Heart left ventricle (tissue), 16 donors: Measurements from ENCODE around the gene GPR179. TPM values are rescaled to one million over a fixed set of nuclear protein-coding genes. Genes with fewer than 3 reads are reported as not detected.

Source experiments
- ATAC-seq, 4 donors: fragments of 200-7000 bp; cut with Tn5 transposase; one replicate each; pipeline ENCODE4 v1.9.1; 2020 to 2022; ENCODE audit warnings: moderate library complexity in 4 of 4, mild to moderate bottlenecking in 3 of 4, moderate number of reproducible peaks in 1 of 4
- DNase-seq, 5 donors: peaks; one replicate each; pipeline ENCODE4 v3.0.0-alpha.2; 2020
- H3K27ac ChIP-seq, 12 donors: fragments of 200-600 bp; sonication (generic) in 4 of 12; one replicate each; pipeline versions ENCODE4 v1.5.0 to v1.8.0; 2016 to 2022; ENCODE audit warnings: mild to moderate bottlenecking in 2 of 12
- H3K27me3 ChIP-seq, 9 donors: fragments of 200-600 bp; sonication (generic) in 2 of 9; one replicate each; pipeline versions ENCODE4 v1.5.1 to v1.8.0; 2016 to 2022; ENCODE audit warnings: mild to moderate bottlenecking in 3 of 9
- H3K36me3 ChIP-seq, 9 donors: fragments of 200-600 bp; sonication (generic) in 2 of 9; one replicate each; pipeline versions ENCODE4 v1.5.0 to v1.8.0; 2018 to 2022; ENCODE audit warnings: mild to moderate bottlenecking in 2 of 9
- H3K4me1 ChIP-seq, 12 donors: fragments of 200-600 bp; sonication (generic) in 4 of 12; one replicate each; pipeline versions ENCODE4 v1.5.0 to v1.8.0; 2016 to 2022; ENCODE audit warnings: mild to moderate bottlenecking in 3 of 12
- H3K4me3 ChIP-seq, 12 donors: fragments of 200-600 bp; sonication (generic) in 4 of 12; one replicate each; pipeline versions ENCODE4 v1.5.0 to v1.8.0; 2017 to 2022; ENCODE audit warnings: mild to moderate bottlenecking in 9 of 12, moderate library complexity in 4 of 12
- H3K9me3 ChIP-seq, 12 donors: fragments of 200-600 bp; sonication (generic) in 4 of 12; one replicate each; pipeline versions ENCODE4 v1.5.0 to v1.8.0; 2016 to 2022; ENCODE audit warnings: mild to moderate bottlenecking in 1 of 12
- POLR2A ChIP-seq, 2 donors: fragments of 450-650 bp; IDR thresholded peaks; one replicate each; pipeline ENCODE4 v1.6.1; 2017; ENCODE audit warnings: antibody characterized with exemption in 2 of 2, mild to moderate bottlenecking in 2 of 2, moderate library complexity in 2 of 2
- WGBS, 4 donors: extraction: QIAGEN DNeasy Blood & Tissue Kit in 2 of 4; methylation state at CpG; one replicate each; pipeline versions ENCODE4 v1.1.5 to v1.1.7; 2013 to 2018; 5-methylcytosine and 5-hydroxymethylcytosine counted together
- intact Hi-C, 10 donors: fragments of 100-400 bp; cut with DNase I; formaldehyde crosslinking; loops; one replicate each; pipeline versions ENCODE4 v1.11.1 to v1.14.2; 2022
- polyA plus RNA-seq, 2 donors: library from polyadenylated mRNA; stranded (reverse); fragments of 200-250 nt; gene quantifications; one replicate each; pipeline ENCODE4 v1.2.3, GENCODE V29; 2013
- total RNA-seq, 9 donors: library from RNA; depleted of rRNA in 2 of 9; stranded (reverse); fragments of >200 nt in 2 of 9; fragmentation: NEBNext Ultra II Directional in 3 of 9; extraction: Animal tissue kit (Norgen Biotek cat#: 25700) in 3 of 9; gene quantifications; one replicate each; pipeline versions ENCODE4 v1.1.0 to v1.2.4, GENCODE V29; 2016 to 2023
- TF ChIP-seq, protein P1 (sequence below), 12 donors: fragments of 200-600 bp; sonication (generic) in 4 of 12; IDR thresholded peaks; one replicate each; pipeline versions ENCODE4 v1.5.0 to v1.8.0; 2018 to 2022; ENCODE audit warnings: antibody characterized with exemption in 12 of 12, mild to moderate bottlenecking in 5 of 12
- donor health status: ischemic (EF 13 %, LVEDD 7.1; RV severe dilation, severe dysfunction).
- donor health status: healthy with polysubstance abuse.
- donor health status: DM: no; HTN: yes; CAD: no.
- donor health status: DM: no; HTN: no; CAD: no.
- donor health status: ischemic (EF 25% LVEDD 6.9; RV normal size, moderate dysfunction).
- donor health status: ischemic (EF 25% LVEDD 5.7; RV mildly dilated, moderate dysfunction).
- donor health status: healthy.
- donor health status: DM: yes; HTN: yes; CAD: no.
- donor health status: ischemic (EF 35%, LVEDD 5.7; RV mildly dilated, moderate dysfunction).
- donor health status: nonischemic (EF 11% LVEDD 7.7; RV severe dilation, severe dysfunction).
- donor health status: DM: yes; HTN: yes; CAD: no.
- donor health status: PGD.
- donor health status: ischemic (EF 29% LVEDD 5.4; RV normal size, mild dysfunction).
- donor health status: nonischemic (EF 23%, LVEDD 6.1; RV moderate dilation, normal function).

Gene GPR179
- total and polyA plus RNA-seq, 11 donors = 0.03 to 0.25 (median 0.07) TPM; not detected in 5

DNA sequence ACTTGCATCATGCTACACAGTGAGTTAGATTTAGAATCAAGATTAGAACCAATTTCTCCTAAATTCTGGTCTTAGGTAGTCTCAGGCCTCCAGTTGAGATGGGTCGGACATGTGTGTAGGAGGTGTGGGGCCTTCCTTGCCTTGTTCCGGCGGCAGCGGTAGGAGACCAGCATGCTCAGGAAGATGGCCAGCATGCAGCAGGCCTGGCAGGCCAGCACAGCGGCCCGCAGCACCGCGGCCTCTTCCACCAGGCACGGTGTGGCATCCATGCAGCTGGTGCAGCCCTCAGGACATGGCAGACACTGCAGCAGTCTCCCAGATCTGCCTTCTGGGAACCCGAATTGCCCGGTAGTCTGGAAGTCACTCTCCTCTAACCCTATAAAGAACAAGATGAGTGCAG lies 6.9 kb downstream of the GPR179 start:
- WGBS, 4 donors = 93 to 100% (median 95%) methylated on average over 3 to 11 of the region's 11 CpGs
- Histone ChIP-seq H3K4me1 (peaks cover 0 to 8% (median 0%) of the 10 kb centered on the region in 12 donors), H3K27me3 (peaks cover 0 to 15% (median 0%) of the 10 kb centered on the region in 9 donors), H3K9me3 (no peaks in the 10 kb centered on the region), H3K27ac (no peak overlapping the region), H3K36me3 (no peaks in the 10 kb centered on the region), H3K4me3 (no peak overlapping the region)
- DNase-seq (no peak), ATAC-seq (no peak)
- intact Hi-C loops = no loop called here
- TF ChIP-seq, protein P1, sequence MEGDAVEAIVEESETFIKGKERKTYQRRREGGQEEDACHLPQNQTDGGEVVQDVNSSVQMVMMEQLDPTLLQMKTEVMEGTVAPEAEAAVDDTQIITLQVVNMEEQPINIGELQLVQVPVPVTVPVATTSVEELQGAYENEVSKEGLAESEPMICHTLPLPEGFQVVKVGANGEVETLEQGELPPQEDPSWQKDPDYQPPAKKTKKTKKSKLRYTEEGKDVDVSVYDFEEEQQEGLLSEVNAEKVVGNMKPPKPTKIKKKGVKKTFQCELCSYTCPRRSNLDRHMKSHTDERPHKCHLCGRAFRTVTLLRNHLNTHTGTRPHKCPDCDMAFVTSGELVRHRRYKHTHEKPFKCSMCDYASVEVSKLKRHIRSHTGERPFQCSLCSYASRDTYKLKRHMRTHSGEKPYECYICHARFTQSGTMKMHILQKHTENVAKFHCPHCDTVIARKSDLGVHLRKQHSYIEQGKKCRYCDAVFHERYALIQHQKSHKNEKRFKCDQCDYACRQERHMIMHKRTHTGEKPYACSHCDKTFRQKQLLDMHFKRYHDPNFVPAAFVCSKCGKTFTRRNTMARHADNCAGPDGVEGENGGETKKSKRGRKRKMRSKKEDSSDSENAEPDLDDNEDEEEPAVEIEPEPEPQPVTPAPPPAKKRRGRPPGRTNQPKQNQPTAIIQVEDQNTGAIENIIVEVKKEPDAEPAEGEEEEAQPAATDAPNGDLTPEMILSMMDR (IDR thresholded peaks at IDR 0.05) = no peak

DNA sequence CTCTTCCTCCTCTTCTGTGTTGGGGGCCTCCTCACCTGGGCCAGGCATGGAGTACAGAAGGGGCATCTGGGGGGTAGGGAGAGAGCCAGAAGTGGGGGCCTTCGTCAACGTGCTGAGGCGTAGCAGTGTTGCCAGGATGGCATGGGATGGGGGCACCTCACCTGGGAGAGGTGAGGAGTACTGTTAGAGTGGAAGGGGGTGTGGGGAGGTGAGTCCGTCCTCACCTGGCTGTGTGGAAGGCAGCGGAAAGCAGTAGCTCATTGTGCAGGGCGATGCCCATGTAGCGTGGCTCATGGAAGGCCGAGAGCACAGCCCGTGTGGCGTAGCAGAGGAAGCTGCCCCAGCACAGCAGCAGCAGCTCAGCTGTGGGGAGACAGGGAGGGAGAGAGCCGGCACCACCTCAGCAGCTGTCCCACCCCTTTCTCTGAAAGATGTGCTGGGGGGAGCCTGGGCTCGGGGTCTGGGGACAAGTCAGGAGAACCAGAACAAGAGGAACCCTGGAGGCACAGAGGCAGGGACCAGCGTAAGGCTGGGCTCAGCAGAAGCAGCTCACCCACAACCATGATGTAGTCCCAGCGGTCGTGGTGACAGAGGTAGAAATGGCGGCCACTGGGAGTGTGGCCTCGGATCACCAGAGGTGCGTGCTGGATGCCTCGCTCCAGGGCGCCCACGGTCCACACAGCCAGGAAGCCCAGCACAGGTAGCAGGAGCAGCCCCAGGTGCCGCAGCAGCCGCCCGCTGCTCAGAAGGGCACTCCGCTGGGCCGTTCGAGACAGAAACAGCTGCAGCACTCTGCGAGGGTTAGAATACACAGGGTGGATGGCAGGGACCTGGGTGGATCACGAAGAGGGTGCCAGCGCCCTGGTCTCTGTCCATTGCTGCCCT lies 9.0 kb downstream of the GPR179 start:
- WGBS, 4 donors = 85 to 89% (median 88%) methylated on average over 30 of the region's 30 CpGs
- intact Hi-C loops = no loop called here
- Histone ChIP-seq H3K27me3 (peaks cover 0 to 29% (median 0%) of the 10 kb centered on the region in 9 donors), H3K4me1 (no peaks in the 10 kb centered on the region), H3K27ac (no peak overlapping the region), H3K4me3 (no peak overlapping the region), H3K36me3 (no peaks in the 10 kb centered on the region), H3K9me3 (no peaks in the 10 kb centered on the region)
- DNase-seq (no peak), ATAC-seq (no peak)
- TF ChIP-seq, protein P1 (IDR thresholded peaks at IDR 0.05) = no peak
- TF ChIP-seq POLR2A (IDR thresholded peaks at IDR 0.05) = no peak

DNA sequence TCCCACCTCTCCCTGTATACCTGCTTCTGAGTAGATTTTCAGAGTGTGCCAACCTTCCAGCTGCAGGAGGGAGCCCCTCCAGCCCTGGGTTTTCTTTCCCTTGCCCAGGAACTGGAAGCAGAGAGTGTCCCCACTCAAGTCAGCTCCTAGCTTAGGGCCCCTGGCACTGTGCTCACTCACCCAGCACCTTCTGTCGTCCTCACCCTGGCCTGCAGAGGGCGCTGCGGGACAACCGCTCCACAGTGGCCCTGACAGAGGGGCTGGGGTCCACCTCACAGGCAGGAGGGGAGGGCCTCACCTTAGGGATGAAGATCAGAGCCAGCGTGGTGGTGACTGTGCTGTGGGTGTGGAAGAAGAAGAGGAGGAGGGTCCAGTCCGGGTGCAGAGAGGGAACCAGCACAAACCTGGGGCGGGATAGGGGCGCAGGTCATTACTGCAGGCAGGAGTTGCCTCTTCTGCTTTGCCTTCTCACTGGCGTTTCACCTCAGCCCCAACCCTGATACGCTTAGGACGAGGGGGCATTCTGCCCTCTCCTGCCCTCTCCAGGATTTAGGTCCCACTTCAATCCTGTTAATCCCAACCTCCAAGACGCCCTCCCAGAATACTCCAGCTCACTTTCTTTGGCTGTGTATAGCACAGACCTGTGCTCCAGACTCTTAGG lies 10.0 kb downstream of the GPR179 start:
- Histone ChIP-seq H3K27ac (no peak overlapping the region), H3K27me3 (peaks cover 0 to 29% (median 0%) of the 10 kb centered on the region in 9 donors), H3K36me3 (no peaks in the 10 kb centered on the region), H3K4me1 (no peaks in the 10 kb centered on the region), H3K9me3 (no peaks in the 10 kb centered on the region), H3K4me3 (no peak overlapping the region)
- WGBS, 4 donors = 39 to 49% (median 46%) methylated on average over 10 to 12 of the region's 12 CpGs
- ATAC-seq (peak in 1 of 4 donors; percentile 41), DNase-seq (no peak)
- TF ChIP-seq, protein P1 (IDR thresholded peaks at IDR 0.05) = peak; percentile 9 to 50 (median 31)
- no peak for TF ChIP-seq POLR2A (IDR thresholded peaks at IDR 0.05)
- intact Hi-C loops = no loop called here

DNA sequence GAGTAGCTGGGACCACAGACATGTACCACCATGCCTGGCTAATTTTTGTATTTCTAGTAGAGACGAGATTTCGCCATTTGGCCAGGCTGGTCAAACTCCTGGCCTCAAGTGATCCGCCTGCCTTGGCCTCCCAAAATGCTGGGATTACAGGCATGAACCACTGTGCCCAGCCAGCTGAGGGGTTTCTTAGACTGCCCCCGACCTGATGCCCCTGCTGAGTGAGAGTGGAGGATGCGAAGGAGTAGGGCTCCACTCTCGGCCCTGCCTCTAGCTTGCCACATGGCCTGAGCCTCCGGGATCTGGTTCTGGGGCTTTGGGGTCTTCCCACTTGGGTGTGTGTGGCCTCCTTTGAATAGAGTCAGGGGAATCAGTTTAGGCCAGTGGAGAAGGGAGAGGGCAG lies 11.0 kb downstream of the GPR179 start:
- TF ChIP-seq, protein P1 (IDR thresholded peaks at IDR 0.05) = no peak
- TF ChIP-seq POLR2A (IDR thresholded peaks at IDR 0.05) = no peak
- Histone ChIP-seq H3K36me3 (no peaks in the 10 kb centered on the region), H3K9me3 (no peaks in the 10 kb centered on the region), H3K4me3 (no peak overlapping the region), H3K4me1 (no peaks in the 10 kb centered on the region), H3K27ac (no peak overlapping the region), H3K27me3 (peaks cover 0 to 29% (median 0%) of the 10 kb centered on the region in 9 donors)
- no peak for DNase-seq
- ATAC-seq = no peak
- intact Hi-C loops = no loop called here
- WGBS, 4 donors = 78 to 91% (median 87%) methylated on average over 7 of the region's 7 CpGs
